ENCODE data around the gene PLCL2. TPM values are rescaled to one million over a fixed set of nuclear protein-coding genes. Genes with fewer than 3 reads are reported as not detected.

The PLCL2 gene
- polyA plus RNA-seq, 2 of the 4 experiments (the other 2 are of a cell fraction): 2.1 to 3.0 TPM

DNA sequence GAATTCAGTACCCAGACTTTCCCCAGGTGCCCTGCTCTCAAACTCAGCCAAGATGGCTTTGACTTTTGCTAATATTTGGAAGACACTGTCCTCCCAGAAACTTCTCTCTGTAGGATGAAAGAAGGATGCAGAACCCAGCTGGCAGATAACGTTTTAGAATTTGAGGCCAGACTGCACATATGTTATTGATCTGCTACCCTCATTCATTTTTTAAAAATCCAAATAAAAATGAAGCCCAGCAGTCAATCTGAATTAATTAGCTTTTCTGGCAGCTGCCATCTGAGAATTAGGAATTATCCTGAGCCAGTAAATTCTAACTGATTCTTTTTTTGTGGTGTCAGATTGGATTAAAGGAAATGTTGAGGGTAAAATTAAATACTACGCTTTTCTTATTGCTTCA is 236.6 kb downstream of the PLCL2 start:
- no peak for ATAC-seq
- FAIRE-seq: no peak

DNA sequence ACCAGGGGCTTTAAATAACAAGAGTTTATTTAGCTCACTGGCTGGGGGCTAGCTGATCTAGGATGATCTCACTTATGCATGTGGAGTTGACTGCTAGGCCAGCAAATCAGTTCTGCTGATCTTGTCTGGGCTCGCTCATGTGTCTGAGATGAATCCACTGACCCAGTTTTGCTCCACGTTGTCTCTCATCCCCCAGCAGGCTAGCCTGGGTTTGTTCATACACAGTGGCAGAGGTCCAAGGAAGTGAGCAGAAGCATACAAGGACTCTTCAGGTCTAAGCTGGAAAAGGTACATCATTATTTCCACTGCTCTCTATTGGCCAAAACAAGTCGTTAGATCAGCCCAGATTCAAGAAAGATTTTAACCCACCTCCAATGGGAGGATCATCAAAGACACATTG is 238.0 kb downstream of the PLCL2 start:
- H3K4me3 ChIP-seq: no peak overlapping the region
- DNase-seq (ENCODE audit: low read depth in 1 of 2, low spot score in 1 of 2): no peak
- TF ChIP-seq RAD21 (conservative IDR thresholded peaks at IDR 0.05 in 1 of 2, IDR thresholded peaks at IDR 0.05 in 1 of 2): no peak
- TF ChIP-seq BHLHE40 (IDR thresholded peaks at IDR 0.05; ENCODE audit: low read depth, low read length): no peak
- TF ChIP-seq ZSCAN20 (CRISPR knock-in tag; IDR thresholded peaks at IDR 0.05): no peak
- no peak for TF ChIP-seq HOXB5 (CRISPR knock-in tag; IDR thresholded peaks at IDR 0.05)
- no peak for TF ChIP-seq EHMT2 (IDR thresholded peaks at IDR 0.05; ENCODE audit: low read depth)
- no peak for TF ChIP-seq MAFK (IDR thresholded peaks at IDR 0.05; ENCODE audit: partially characterized antibody)
- TF ChIP-seq NPAS2 (CRISPR knock-in tag; IDR thresholded peaks at IDR 0.05; ENCODE audit: borderline replicate concordance): no peak
- no peak for TF ChIP-seq KDM5A (IDR thresholded peaks at IDR 0.05)
- TF ChIP-seq NR3C1 (IDR thresholded peaks at IDR 0.05): no peak
- no peak for TF ChIP-seq PHF8 (IDR thresholded peaks at IDR 0.05; ENCODE audit: borderline replicate concordance, low read depth)
- H3K9me3 ChIP-seq: 0 out of 3 replicates have a peak, but pooled peaks cover 4% of the 10 kb centered on the region
- no peak for ATAC-seq
- H3K27ac ChIP-seq: no peak overlapping the region
- ChIA-PET CTCF (no interaction called here), POLR2A (no interaction called here)
- FAIRE-seq: no peak
- H3K4me1 ChIP-seq: no peaks in the 10 kb centered on the region
- no peak overlapping the region for H3K4me2 ChIP-seq
- WGBS (ENCODE audit: missing lambda C conversion rate): 53% methylated on average over 3 of the region's 3 CpGs

More for the DNA sequence above, 236.6 kb downstream of the PLCL2 start:
- Histone ChIP-seq H3K9me3 (0 out of 3 replicates have a peak, but pooled peaks cover 4% of the 10 kb centered on the region), H3K4me1 (no peaks in the 10 kb centered on the region), H3K4me3 (no peak overlapping the region), H3K27ac (no peak overlapping the region), H3K4me2 (no peak overlapping the region)
- DNase-seq (ENCODE audit: low read depth in 1 of 2, low spot score in 1 of 2): no peak
- POLR2A ChIA-PET: no interaction called here
- WGBS (ENCODE audit: missing lambda C conversion rate): 52% methylated on average over 2 of the region's 2 CpGs
- CTCF ChIA-PET: no interaction called here
- TF ChIP-seq RAD21 (conservative IDR thresholded peaks at IDR 0.05 in 1 of 2, IDR thresholded peaks at IDR 0.05 in 1 of 2): no peak
- TF ChIP-seq RNF2 (IDR thresholded peaks at IDR 0.05; ENCODE audit: borderline replicate concordance, low read depth): no peak
- no peak for TF ChIP-seq TFCP2L1 (CRISPR knock-in tag; IDR thresholded peaks at IDR 0.05)
- no peak for TF ChIP-seq HMGXB4 (CRISPR knock-in tag; IDR thresholded peaks at IDR 0.05; ENCODE audit: borderline replicate concordance)

DNA sequence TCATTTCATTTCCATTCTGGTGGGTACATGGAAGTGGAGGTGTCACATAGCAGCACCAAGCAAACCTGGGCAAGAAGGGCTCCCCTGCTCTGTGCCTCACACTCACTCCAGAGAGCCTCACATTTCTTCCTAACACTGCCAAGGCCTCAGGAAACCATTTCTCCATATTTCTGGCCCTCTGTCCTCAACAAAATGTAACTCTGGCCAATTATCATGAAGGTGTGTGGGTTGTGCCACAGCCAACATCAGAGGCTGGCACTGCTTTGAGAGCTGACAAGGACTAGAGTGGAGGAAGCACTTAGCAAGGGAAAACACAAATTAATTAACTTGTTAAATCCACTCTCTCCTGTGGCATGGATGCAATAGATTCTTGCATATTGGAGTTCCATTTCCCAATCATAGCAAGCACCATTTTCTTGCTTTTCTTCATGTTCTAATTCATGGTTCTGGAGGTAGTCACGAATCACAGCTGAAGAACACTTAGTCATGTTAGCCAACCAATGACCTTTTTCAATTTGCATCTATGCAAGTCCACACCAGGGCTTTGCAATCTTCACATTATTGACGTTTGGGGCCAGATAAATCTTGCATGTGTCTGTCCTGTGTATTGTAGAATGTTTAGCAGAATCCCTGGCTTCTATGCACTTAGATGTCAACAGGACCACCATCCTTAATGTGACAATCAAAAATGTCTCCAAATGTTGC is 241.1 kb downstream of the PLCL2 start:
- Histone ChIP-seq H3K4me1 (no peaks in the 10 kb centered on the region), H3K4me3 (no peak overlapping the region), H3K4me2 (no peak overlapping the region), H3K9me3 (0 out of 3 replicates have a peak, but pooled peaks cover 4% of the 10 kb centered on the region), H3K27ac (no peak overlapping the region)
- WGBS (ENCODE audit: missing lambda C conversion rate): 35% methylated on average over 2 of the region's 2 CpGs
- no peak for ATAC-seq
- ChIA-PET CTCF (no interaction called here), POLR2A (no interaction called here)
- DNase-seq (ENCODE audit: low read depth in 1 of 2, low spot score in 1 of 2): no peak
- no peak for FAIRE-seq
- no peak for TF ChIP-seq RFX5 (IDR thresholded peaks at IDR 0.05)
- no peak for TF ChIP-seq POLR2AphosphoS2 (conservative IDR thresholded peaks at IDR 0.05; ENCODE audit: low read length)
- no peak for TF ChIP-seq CBX2 (IDR thresholded peaks at IDR 0.05; ENCODE audit: borderline replicate concordance, low read depth)
- TF ChIP-seq POLR2A (IDR thresholded peaks at IDR 0.05; ENCODE audit: low read length): no peak
- TF ChIP-seq MAFK (IDR thresholded peaks at IDR 0.05; ENCODE audit: partially characterized antibody): no peak
- no peak for TF ChIP-seq ZSCAN20 (CRISPR knock-in tag; IDR thresholded peaks at IDR 0.05)
- TF ChIP-seq ESRRA (IDR thresholded peaks at IDR 0.05; ENCODE audit: borderline replicate concordance, low read length): no peak
- TF ChIP-seq FOSL2 (IDR thresholded peaks at IDR 0.05): no peak
- TF ChIP-seq FOSL2 (CRISPR knock-in tag; IDR thresholded peaks at IDR 0.05): no peak
- TF ChIP-seq, protein P1, sequence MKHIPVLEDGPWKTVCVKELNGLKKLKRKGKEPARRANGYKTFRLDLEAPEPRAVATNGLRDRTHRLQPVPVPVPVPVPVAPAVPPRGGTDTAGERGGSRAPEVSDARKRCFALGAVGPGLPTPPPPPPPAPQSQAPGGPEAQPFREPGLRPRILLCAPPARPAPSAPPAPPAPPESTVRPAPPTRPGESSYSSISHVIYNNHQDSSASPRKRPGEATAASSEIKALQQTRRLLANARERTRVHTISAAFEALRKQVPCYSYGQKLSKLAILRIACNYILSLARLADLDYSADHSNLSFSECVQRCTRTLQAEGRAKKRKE (CRISPR knock-in tag; IDR thresholded peaks at IDR 0.05; ENCODE audit: low read depth): no peak
- no peak for TF ChIP-seq ZC3H11A (IDR thresholded peaks at IDR 0.05)
- TF ChIP-seq, protein P2, sequence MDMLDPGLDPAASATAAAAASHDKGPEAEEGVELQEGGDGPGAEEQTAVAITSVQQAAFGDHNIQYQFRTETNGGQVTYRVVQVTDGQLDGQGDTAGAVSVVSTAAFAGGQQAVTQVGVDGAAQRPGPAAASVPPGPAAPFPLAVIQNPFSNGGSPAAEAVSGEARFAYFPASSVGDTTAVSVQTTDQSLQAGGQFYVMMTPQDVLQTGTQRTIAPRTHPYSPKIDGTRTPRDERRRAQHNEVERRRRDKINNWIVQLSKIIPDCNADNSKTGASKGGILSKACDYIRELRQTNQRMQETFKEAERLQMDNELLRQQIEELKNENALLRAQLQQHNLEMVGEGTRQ (IDR thresholded peaks at IDR 0.05): no peak
- TF ChIP-seq HOXB5 (CRISPR knock-in tag; IDR thresholded peaks at IDR 0.05): no peak
- no peak for TF ChIP-seq HDAC2 (IDR thresholded peaks at IDR 0.05)
- no peak for TF ChIP-seq CHD2 (IDR thresholded peaks at IDR 0.05; ENCODE audit: low read length, partially characterized antibody)
- TF ChIP-seq HOXA7 (CRISPR knock-in tag; IDR thresholded peaks at IDR 0.05): no peak
- TF ChIP-seq SREBF2 (IDR thresholded peaks at IDR 0.05): no peak
- TF ChIP-seq JUN (IDR thresholded peaks at IDR 0.05): no peak
- TF ChIP-seq, protein P3, sequence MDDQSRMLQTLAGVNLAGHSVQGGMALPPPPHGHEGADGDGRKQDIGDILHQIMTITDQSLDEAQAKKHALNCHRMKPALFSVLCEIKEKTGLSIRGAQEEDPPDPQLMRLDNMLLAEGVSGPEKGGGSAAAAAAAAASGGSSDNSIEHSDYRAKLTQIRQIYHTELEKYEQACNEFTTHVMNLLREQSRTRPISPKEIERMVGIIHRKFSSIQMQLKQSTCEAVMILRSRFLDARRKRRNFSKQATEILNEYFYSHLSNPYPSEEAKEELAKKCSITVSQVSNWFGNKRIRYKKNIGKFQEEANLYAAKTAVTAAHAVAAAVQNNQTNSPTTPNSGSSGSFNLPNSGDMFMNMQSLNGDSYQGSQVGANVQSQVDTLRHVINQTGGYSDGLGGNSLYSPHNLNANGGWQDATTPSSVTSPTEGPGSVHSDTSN (IDR thresholded peaks at IDR 0.05): no peak
- TF ChIP-seq ELK1 (IDR thresholded peaks at IDR 0.05; ENCODE audit: low read depth, low read length): no peak
